RCC 7860 (cell line): ENCODE measurements around the gene VCX2.
"Not testable (repeated sequence)": the region's sequence is repeated elsewhere in the genome, so short reads cannot be mapped to it uniquely, and the experiment has no call there.

Source experiments
- DNase-seq: peaks from one replicate; pipeline ENCODE4 v3.0.0-alpha.2; 2015; ENCODE audit warnings: low spot score
- FAIRE-seq: peaks from 2 replicates; lab custom pipeline; 2012; peaks lifted over from hg19 to GRCh38; lab: Jason Lieb, UNC

VCX2 gene

GRCh38 chrX:8125566-8125965 lies 45.5 kb downstream of the VCX2 start:
- FAIRE-seq = no peak
- DNase-seq = no peak

GRCh38 chrX:8122538-8122937 lies 48.5 kb downstream of the VCX2 start:
- FAIRE-seq = no peak
- no peak for DNase-seq

- DNase-seq, FAIRE-seq: not testable (repeated sequence)
These were observed 49.7 kb downstream of the VCX2 start for GRCh38 chrX:8121391-8121790.
